Measurements from ENCODE around the gene CFAP57.

CFAP57 gene

GRCh38 chr1:43302201-43302600 is 130.1 kb downstream of the CFAP57 start:
- no peaks in the 10 kb centered on the region for H3K36me3 ChIP-seq (ENCODE audit: control insufficient read depth, insufficient read depth, low read length)
- no peaks in the 10 kb centered on the region for H3K9me3 ChIP-seq (ENCODE audit: control insufficient read depth, low read length)
- no peak overlapping the region for H3K27ac ChIP-seq (ENCODE audit: low read depth, low read length, severe bottlenecking)
- H3K4me3 ChIP-seq (ENCODE audit: extremely low read depth, insufficient read depth, low read length, poor library complexity, severe bottlenecking), result peak overlapping the region; percentile 22
- WGBS, 2 experiments (ENCODE audit: insufficient coverage in 2 of 2), result 90 to 100% methylated on average over 1 of the region's 1 CpG
- peaks cover 3% of the 10 kb centered on the region for H3K4me1 ChIP-seq (ENCODE audit: control insufficient read depth, insufficient read depth, low read length, poor library complexity, severe bottlenecking)

GRCh38 chr1:43302721-43303470 is 130.8 kb downstream of the CFAP57 start:
- H3K4me1 ChIP-seq (ENCODE audit: control insufficient read depth, insufficient read depth, low read length, poor library complexity, severe bottlenecking), result peaks cover 3% of the 10 kb centered on the region
- H3K27ac ChIP-seq (ENCODE audit: low read depth, low read length, severe bottlenecking), result no peak overlapping the region
- WGBS, 2 experiments (ENCODE audit: insufficient coverage in 2 of 2), result 87% methylated on average over 5 to 7 of the region's 7 CpGs
- no peaks in the 10 kb centered on the region for H3K36me3 ChIP-seq (ENCODE audit: control insufficient read depth, insufficient read depth, low read length)
- H3K4me3 ChIP-seq (ENCODE audit: extremely low read depth, insufficient read depth, low read length, poor library complexity, severe bottlenecking), result no peak overlapping the region
- H3K9me3 ChIP-seq (ENCODE audit: control insufficient read depth, low read length), result no peaks in the 10 kb centered on the region

GRCh38 chr1:43303471-43304313 is 131.6 kb downstream of the CFAP57 start:
- no peak overlapping the region for H3K4me3 ChIP-seq (ENCODE audit: extremely low read depth, insufficient read depth, low read length, poor library complexity, severe bottlenecking)
- WGBS, 2 experiments (ENCODE audit: insufficient coverage in 2 of 2), result 88 to 94% methylated on average over 5 to 6 of the region's 8 CpGs
- no peak overlapping the region for H3K27ac ChIP-seq (ENCODE audit: low read depth, low read length, severe bottlenecking)
- no peaks in the 10 kb centered on the region for H3K36me3 ChIP-seq (ENCODE audit: control insufficient read depth, insufficient read depth, low read length)
- peaks cover 3% of the 10 kb centered on the region for H3K4me1 ChIP-seq (ENCODE audit: control insufficient read depth, insufficient read depth, low read length, poor library complexity, severe bottlenecking)
- no peaks in the 10 kb centered on the region for H3K9me3 ChIP-seq (ENCODE audit: control insufficient read depth, low read length)

All from mesodermal cell (in vitro differentiated cells).